A549 (cell line): ENCODE results near the gene SLC19A1. TPM values are rescaled to one million over a fixed set of nuclear protein-coding genes. Genes with fewer than 3 reads are reported as not detected.

Experiments
- ATAC-seq, 2 experiments: fragments of 200-7000 bp in 1 of 2; fragments of >200 bp in 1 of 2; cut with Nextera tagmentation in 1 of 2; cut with Tn5 transposase in 1 of 2; 3 replicates each; pipeline versions ENCODE4 v1.8.0 to v1.9.1; 2018 to 2020; ENCODE audit warnings: mild to moderate bottlenecking in 1 of 2, moderate library complexity in 1 of 2
- CTCF ChIA-PET: fragments of 300-600 bp; sonication (Branson Sonifier 250); formaldehyde crosslinking; extraction: SDS; loops from one replicate; lab custom pipeline; 2021; ENCODE audit warnings: antibody characterized with exemption, inconsistent platforms; lab: Yijun Ruan, JAX
- POLR2A ChIA-PET: fragments of 350-600 bp; formaldehyde crosslinking; extraction: SDS; loops from one replicate; lab custom pipeline; 2021; ENCODE audit warnings: antibody characterized with exemption, inconsistent platforms; lab: Yijun Ruan, JAX
- DNase-seq, 2 experiments: peaks; one replicate each; pipeline versions ENCODE4 v3.0.0 to v3.0.0-alpha.2; 2011 to 2016; ENCODE audit warnings: low read depth in 1 of 2, low spot score in 1 of 2
- FAIRE-seq: peaks from 2 replicates; lab custom pipeline; 2011; peaks lifted over from hg19 to GRCh38; lab: Jason Lieb, UNC
- H3K27ac ChIP-seq, 2 experiments: fragments of >200 bp; sonication (Bioruptor Twin); formaldehyde crosslinking; 3 replicates each; pipeline ENCODE4 v1.5.1; 2016 to 2017
- H3K4me1 ChIP-seq: fragments of >200 bp; sonication (Bioruptor Twin); formaldehyde crosslinking; 3 replicates; pipeline ENCODE4 v1.6.1; 2016
- H3K4me2 ChIP-seq: fragments of >200 bp; sonication (Bioruptor Twin); formaldehyde crosslinking; 3 replicates; pipeline ENCODE4 v1.6.1; 2016
- H3K4me3 ChIP-seq: fragments of >200 bp; sonication (Bioruptor Twin); formaldehyde crosslinking; 3 replicates; pipeline ENCODE4 v1.5.1; 2016
- H3K9me3 ChIP-seq: fragments of >200 bp; sonication (Bioruptor Twin); formaldehyde crosslinking; 3 replicates; pipeline ENCODE4 v1.6.1; 2016
- BHLHE40 ChIP-seq: IDR thresholded peaks from 2 replicates; pipeline ENCODE4 v1.6.1; 2012; ENCODE audit warnings: low read depth, low read length, inconsistent platforms
- CBX2 ChIP-seq: fragments of 200-600 bp; sonication (generic); IDR thresholded peaks from 2 replicates; pipeline ENCODE4 v1.6.1; 2016; ENCODE audit warnings: low read depth, mild to moderate bottlenecking, borderline replicate concordance
- CBX8 ChIP-seq: fragments of 200-600 bp; sonication (generic); IDR thresholded peaks from 2 replicates; pipeline ENCODE4 v1.6.1; 2016
- CHD2 ChIP-seq: fragments of 150-350 bp; IDR thresholded peaks from 2 replicates; pipeline ENCODE4 v1.6.1; 2014; ENCODE audit warnings: low read length; ENCODE audit not compliant: partially characterized antibody
- CTCF ChIP-seq: fragments of >200 bp; sonication (Bioruptor Twin); formaldehyde crosslinking; IDR thresholded peaks from 3 replicates; pipeline ENCODE4 v1.5.1; 2016
- E2F6 ChIP-seq: IDR thresholded peaks from 2 replicates; pipeline ENCODE4 v1.6.1; 2012; ENCODE audit warnings: low read depth, borderline replicate concordance
- ELK1 ChIP-seq: fragments of 150-350 bp; IDR thresholded peaks from 2 replicates; pipeline ENCODE4 v1.6.1; 2014; ENCODE audit warnings: low read depth, mild to moderate bottlenecking, low read length
- EP300 ChIP-seq, 2 experiments: fragments of >200 bp; sonication (Bioruptor Twin); formaldehyde crosslinking; IDR thresholded peaks; 2 replicates in 1 of 2; 3 replicates in 1 of 2; pipeline ENCODE4 v1.6.1; 2016 to 2017
- FOXS1 ChIP-seq: fragments of 250-450 bp; sonication (Bioruptor Pico); IDR thresholded peaks from 2 replicates; pipeline ENCODE4 v1.5.0; 2020; ENCODE audit warnings: mild to moderate bottlenecking, moderate library complexity
- HEYL ChIP-seq: fragments of 250-450 bp; sonication (Bioruptor Pico); IDR thresholded peaks from 2 replicates; pipeline ENCODE4 v1.8.0; 2021; ENCODE audit warnings: mild to moderate bottlenecking, moderate library complexity
- KDM1A ChIP-seq: fragments of 200-600 bp; sonication (generic); IDR thresholded peaks from 2 replicates; pipeline ENCODE4 v1.6.1; 2016; ENCODE audit warnings: low read depth, mild to moderate bottlenecking
- MAFK ChIP-seq: fragments of 450-650 bp; IDR thresholded peaks from 2 replicates; pipeline ENCODE4 v1.6.1; 2014; ENCODE audit not compliant: partially characterized antibody
- MYC ChIP-seq: IDR thresholded peaks from 2 replicates; pipeline ENCODE4 v1.6.1; 2012; ENCODE audit warnings: mild to moderate bottlenecking, inconsistent platforms, low read length, improper control_type of control experiment, borderline replicate concordance
- POLR2A ChIP-seq: IDR thresholded peaks from 2 replicates; pipeline ENCODE4 v1.6.1; 2012; ENCODE audit warnings: mild to moderate bottlenecking, low read length
- RAD21 ChIP-seq, 2 experiments: fragments of >200 bp in 1 of 2; sonication (Bioruptor Twin) in 1 of 2; formaldehyde crosslinking in 1 of 2; IDR thresholded peaks in 1 of 2; conservative IDR thresholded peaks in 1 of 2; 2 replicates in 1 of 2; 3 replicates in 1 of 2; pipeline ENCODE4 v1.6.1; 2012 to 2018; ENCODE audit warnings: inconsistent platforms in 1 of 2
- RCOR1 ChIP-seq: fragments of 150-350 bp; IDR thresholded peaks from 2 replicates; pipeline ENCODE4 v1.6.1; 2014; ENCODE audit warnings: antibody characterized with exemption, low read length, low read depth
- RFX5 ChIP-seq: fragments of 450-650 bp; IDR thresholded peaks from 2 replicates; pipeline ENCODE4 v1.7.1; 2014; ENCODE audit warnings: antibody characterized with exemption, mild to moderate bottlenecking, moderate library complexity
- RNF2 ChIP-seq: fragments of 200-600 bp; sonication (generic); IDR thresholded peaks from 2 replicates; pipeline ENCODE4 v1.6.1; 2016; ENCODE audit warnings: low read depth, mild to moderate bottlenecking, antibody characterized with exemption, moderate library complexity, borderline replicate concordance
- ZC3H11A ChIP-seq: fragments of 450-650 bp; IDR thresholded peaks from 2 replicates; pipeline ENCODE4 v1.6.1; 2014; ENCODE audit warnings: antibody characterized with exemption, mild to moderate bottlenecking
- WGBS: methylation state at CpG from one replicate; pipeline ENCODE4 v1.1.6; 2017; ENCODE audit errors: missing lambda C conversion rate; 5-methylcytosine and 5-hydroxymethylcytosine counted together
- polyA plus RNA-seq, 4 experiments: library from polyadenylated mRNA; depleted of rRNA in 3 of 4; stranded (reverse); fragments of >200 nt; fragmentation: RNase III in 1 of 4; extraction: RNeasy Plus Mini Kit Qiagen cat#74134 plus additional on column Dnase treatment in 1 of 4; gene quantifications; 2 replicates in 3 of 4; 3 replicates in 1 of 4; pipeline ENCODE4 v1.2.3, GENCODE V29; 2011 to 2017
- TF ChIP-seq, protein P1 (sequence below): IDR thresholded peaks from 2 replicates; pipeline ENCODE4 v1.6.1; 2012

Gene SLC19A1
- polyA plus RNA-seq, 2 of the 4 experiments (the other 2 are of a cell fraction) = 9.8 to 14.0 TPM

GRCh38 chr21:45588871-45589491 is 46.7 kb upstream of the SLC19A1 start (continued):
- TF ChIP-seq CBX2 (no peak), RCOR1 (no peak), MYC (no peak)
- TF ChIP-seq, protein P1, sequence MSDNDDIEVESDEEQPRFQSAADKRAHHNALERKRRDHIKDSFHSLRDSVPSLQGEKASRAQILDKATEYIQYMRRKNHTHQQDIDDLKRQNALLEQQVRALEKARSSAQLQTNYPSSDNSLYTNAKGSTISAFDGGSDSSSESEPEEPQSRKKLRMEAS = no peak

- FAIRE-seq (no peak), DNase-seq (no peak), ATAC-seq (no peak)
- CTCF ChIA-PET = interaction anchor here (0.8 kb wide), 1 partner anchor 8 kb away, joined by 3 read pairs; no protein-coding TSS in a partner anchor
- Histone ChIP-seq H3K9me3 (peaks cover 25% of the 10 kb centered on the region), H3K4me3 (no peak overlapping the region), H3K4me2 (no peak overlapping the region), H3K27ac (no peak overlapping the region), H3K4me1 (no peaks in the 10 kb centered on the region)
- POLR2A ChIA-PET = no interaction called here
- 49% methylated on average over 10 of the region's 10 CpGs for WGBS
- no peak for TF ChIP-seq BHLHE40
- TF ChIP-seq MYC = no peak
- TF ChIP-seq CBX2 = no peak
- TF ChIP-seq HEYL (CRISPR knock-in tag) = no peak
- no peak for TF ChIP-seq ELK1
- TF ChIP-seq MAFK = no peak
- no peak for TF ChIP-seq CBX8
- no peak for TF ChIP-seq CTCF
- no peak for TF ChIP-seq CHD2
- no peak for TF ChIP-seq RFX5
- no peak for TF ChIP-seq RNF2
- no peak for TF ChIP-seq ZC3H11A
- TF ChIP-seq POLR2A = no peak
- TF ChIP-seq EP300 (IDR thresholded peaks at IDR 0.05) = no peak
- TF ChIP-seq E2F6 = no peak
- TF ChIP-seq, protein P1 = no peak
- no peak for TF ChIP-seq KDM1A
- no peak for TF ChIP-seq RAD21 (conservative IDR thresholded peaks at IDR 0.05 in 1 of 2, IDR thresholded peaks at IDR 0.05 in 1 of 2)
- TF ChIP-seq FOXS1 = no peak
- TF ChIP-seq, all 56 proteins: peak for 0
Observed at GRCh38 chr21:45588086-45588825, 46.0 kb upstream of the SLC19A1 start.
